ENCODE results near the gene B3GALT5.
"Not testable (repeated sequence)": the region's sequence is repeated elsewhere in the genome, so short reads cannot be mapped to it uniquely, and the experiment has no call there.

The B3GALT5 gene

GRCh38 chr21:39579734-39580332 is 32.9 kb upstream of the B3GALT5 start:
- H3K4me3 ChIP-seq (replicated peaks in 1 of 2; ENCODE audit: low read depth in 2 of 2, low read length in 2 of 2) = no peak overlapping the region
- no peak for TF ChIP-seq CTCF (IDR thresholded peaks at IDR 0.05; ENCODE audit: low read depth, low read length)

GRCh38 chr21:39580744-39581143 is 32.0 kb upstream of the B3GALT5 start:
- no peak overlapping the region for H3K4me3 ChIP-seq (replicated peaks in 1 of 2; ENCODE audit: low read depth in 2 of 2, low read length in 2 of 2)
- DNase-seq (ENCODE audit: low read depth in 2 of 2) = no peak
- TF ChIP-seq CTCF (IDR thresholded peaks at IDR 0.05; ENCODE audit: low read depth, low read length) = no peak

More at GRCh38 chr21:39579734-39580332, 32.9 kb upstream of the B3GALT5 start:
- DNase-seq (ENCODE audit: low read depth in 2 of 2) = no peak

GRCh38 chr21:39581414-39581813 is 31.3 kb upstream of the B3GALT5 start:
- no peak for TF ChIP-seq CTCF (IDR thresholded peaks at IDR 0.05; ENCODE audit: low read depth, low read length)
- DNase-seq (ENCODE audit: low read depth in 2 of 2) = no peak
- H3K4me3 ChIP-seq (replicated peaks in 1 of 2; ENCODE audit: low read depth in 2 of 2, low read length in 2 of 2) = no peak overlapping the region

GRCh38 chr21:39582749-39583148 is 30.0 kb upstream of the B3GALT5 start:
- no peak for TF ChIP-seq CTCF (IDR thresholded peaks at IDR 0.05; ENCODE audit: low read depth, low read length)
- H3K4me3 ChIP-seq (replicated peaks in 1 of 2; ENCODE audit: low read depth in 2 of 2, low read length in 2 of 2) = no peak overlapping the region
- DNase-seq (ENCODE audit: low read depth in 2 of 2) = no peak

- DNase-seq (ENCODE audit: low read depth in 2 of 2); H3K4me3 ChIP-seq (replicated peaks in 1 of 2; ENCODE audit: low read depth in 2 of 2, low read length in 2 of 2): not testable (repeated sequence)
Measured at GRCh38 chr21:39583586-39583985, 29.2 kb upstream of the B3GALT5 start.

GRCh38 chr21:39587376-39587775 is 25.4 kb upstream of the B3GALT5 start:
- H3K4me3 ChIP-seq (replicated peaks in 1 of 2; ENCODE audit: low read depth in 2 of 2, low read length in 2 of 2) = no peak overlapping the region
- DNase-seq (ENCODE audit: low read depth in 2 of 2) = no peak
- no peak for TF ChIP-seq CTCF (IDR thresholded peaks at IDR 0.05; ENCODE audit: low read depth, low read length)

GRCh38 chr21:39588884-39589283 is 23.9 kb upstream of the B3GALT5 start:
- H3K4me3 ChIP-seq (replicated peaks in 1 of 2; ENCODE audit: low read depth in 2 of 2, low read length in 2 of 2) = no peak overlapping the region
- DNase-seq (ENCODE audit: low read depth in 2 of 2) = no peak
- TF ChIP-seq CTCF (IDR thresholded peaks at IDR 0.05; ENCODE audit: low read depth, low read length) = no peak

All from cardiac fibroblast (primary cell).